Motor neuron (in vitro differentiated cells): ENCODE measurements around the gene ARL3. TPM values are rescaled to one million over a fixed set of nuclear protein-coding genes. Genes with fewer than 3 reads are reported as not detected.

Source experiments
- ATAC-seq, 8 experiments: fragments of 200-7000 bp; cut with Tn5 transposase; replicated peaks in 6 of 8; 2 replicates each; pipeline ENCODE4 v1.8.0; 2021; ENCODE audit warnings: mild to moderate bottlenecking in 8 of 8, moderate library complexity in 8 of 8
- H3K27ac ChIP-seq, 2 donors: fragments of 250-450 bp; sonication (Bioruptor Pico); 2 replicates each; pipeline ENCODE4 v1.9.0; 2021; ENCODE audit warnings: antibody characterized with exemption in 2 of 2, mild to moderate bottlenecking in 2 of 2, moderate library complexity in 1 of 2
- H3K4me1 ChIP-seq, 2 donors: fragments of 250-450 bp; sonication (Bioruptor Pico); replicated peaks in 1 of 2; 2 replicates each; pipeline ENCODE4 v1.6.1; 2021; ENCODE audit warnings: antibody characterized with exemption in 2 of 2, mild to moderate bottlenecking in 2 of 2, moderate library complexity in 1 of 2
- H3K4me3 ChIP-seq, 5 donors: fragments of 250-450 bp; sonication (Bioruptor Pico); 2 replicates each; pipeline ENCODE4 v1.9.0; 2021; ENCODE audit warnings: antibody characterized with exemption in 5 of 5, mild to moderate bottlenecking in 5 of 5, moderate library complexity in 4 of 5
- WGBS, 10 experiments: fragments of 450-650 bp; shearing (Covaris generic); methylation state at CpG; one replicate each; pipeline ENCODE4 v1.0.0; 2022; 5-methylcytosine and 5-hydroxymethylcytosine counted together
- in situ Hi-C, 9 experiments: fragments of 400-800 bp; cut with MboI; loops; one replicate each; pipeline ENCODE4 v1.15.0; 2021; ENCODE audit warnings: low sequenced_read_pairs in 9 of 9, low pct_unique_long_range_greater_than_20kb in 2 of 9; ENCODE audit not compliant: unreplicated experiment in 9 of 9
- total RNA-seq, 8 experiments: library from RNA; unstranded; fragments of 300-600 nt; gene quantifications; 2 replicates each; pipeline versions ENCODE4 v1.2.3 to v1.2.4, GENCODE V29; 2022

The ARL3 gene
- total RNA-seq, 8 experiments from 2014 or later: 4.9 to 29.8 (median 19.4) TPM

DNA sequence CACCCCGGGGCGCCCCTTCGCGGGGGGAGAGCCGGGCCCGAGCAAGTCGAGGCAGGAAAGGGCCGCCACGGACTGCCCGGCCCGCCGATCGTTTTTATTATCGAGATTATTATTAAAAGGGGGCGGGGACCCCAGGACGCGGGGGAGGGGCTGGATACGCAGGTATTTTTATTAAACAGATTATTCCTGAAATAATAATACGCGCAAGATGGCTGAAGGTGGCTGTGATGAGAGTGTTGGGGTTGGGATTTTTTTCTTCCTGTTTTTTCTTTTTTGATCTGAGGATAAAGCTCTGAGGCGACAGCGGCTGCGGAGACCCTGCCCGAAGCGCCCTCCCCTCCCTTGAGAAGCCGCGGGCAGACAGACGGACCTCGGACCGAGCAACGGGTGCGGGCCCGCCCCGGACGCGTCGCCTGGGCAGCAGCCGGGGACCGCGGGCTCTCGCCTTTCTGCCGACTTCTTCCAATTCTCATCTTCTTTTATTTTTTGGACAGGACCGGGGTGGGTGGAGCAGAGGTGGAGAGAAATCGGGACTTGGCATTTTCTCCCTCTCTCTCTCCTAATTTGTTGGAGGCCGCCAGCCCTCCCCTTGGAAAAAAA, 71.4 kb downstream of the ARL3 start:
- 0 to 2% (median 0%) methylated on average over 2 to 15 of the region's 45 CpGs; no CpG with 5 or more reads in 5 of the 10 experiments for WGBS, 10 experiments
- in situ Hi-C loops: no loop called here
- peak overlapping the region; percentile 91 to 95 for H3K27ac ChIP-seq
- H3K4me1 ChIP-seq: peaks cover 3 to 15% of the 10 kb centered on the region in 2 donors
- peak overlapping the region; percentile 51 to 68 (median 66) for H3K4me3 ChIP-seq
- ATAC-seq: peak in 4 of 8 experiments; percentile 0 to 21 (median 20)

DNA sequence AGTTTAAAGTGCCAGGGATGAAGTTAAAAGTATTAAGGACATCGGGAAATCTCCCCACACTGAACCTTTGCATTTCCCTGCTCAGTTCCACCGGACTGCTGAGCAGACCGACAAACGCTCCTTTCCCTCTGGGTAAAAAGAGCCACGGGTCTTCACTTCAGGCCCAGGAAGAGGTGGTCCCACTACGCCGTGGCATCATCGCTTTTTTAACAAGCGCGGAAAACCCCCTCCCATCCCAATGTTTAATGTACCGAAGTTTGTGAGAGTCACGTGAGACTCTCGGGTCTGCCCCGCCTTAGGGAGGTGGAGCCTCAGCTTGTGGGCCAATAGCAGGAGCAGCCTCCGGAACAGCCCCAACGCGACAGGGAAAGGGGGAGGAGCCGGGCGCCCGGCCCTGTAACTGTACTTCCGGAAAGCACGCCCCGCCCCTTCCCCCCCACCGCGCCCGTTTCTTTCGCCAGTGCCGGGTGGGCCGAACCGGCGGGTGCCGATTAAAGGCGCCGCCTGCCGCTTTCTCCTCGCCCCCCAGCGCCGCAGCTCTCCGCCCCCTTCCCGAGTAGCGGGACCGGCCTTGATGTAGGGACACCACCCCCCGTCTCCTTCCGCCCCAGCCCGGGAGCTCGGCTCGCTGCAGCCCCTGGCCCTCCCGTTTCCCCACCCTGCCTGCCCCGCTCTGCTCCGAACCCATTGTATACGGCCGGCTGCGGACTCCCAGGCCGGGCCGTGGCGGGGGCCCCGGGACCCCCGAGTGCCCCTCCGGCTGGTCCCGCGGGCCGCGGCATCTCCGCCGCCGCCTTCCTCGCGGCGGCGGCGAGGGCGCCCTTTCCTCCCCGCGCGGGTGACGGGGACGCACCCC, 72.1 kb downstream of the ARL3 start:
- in situ Hi-C loops: no loop called here
- peak; percentile 13 to 77 (median 68) for ATAC-seq
- peaks cover 0 to 7% of the 10 kb centered on the region in 2 donors for H3K4me1 ChIP-seq
- peak overlapping the region; percentile 91 to 95 for H3K27ac ChIP-seq
- WGBS, 10 experiments: 0 to 17% (median 2%) methylated on average over 1 to 12 of the region's 77 CpGs; no CpG with 5 or more reads in 5 of the 10 experiments
- H3K4me3 ChIP-seq: peak overlapping the region; percentile 51 to 68 (median 66)

DNA sequence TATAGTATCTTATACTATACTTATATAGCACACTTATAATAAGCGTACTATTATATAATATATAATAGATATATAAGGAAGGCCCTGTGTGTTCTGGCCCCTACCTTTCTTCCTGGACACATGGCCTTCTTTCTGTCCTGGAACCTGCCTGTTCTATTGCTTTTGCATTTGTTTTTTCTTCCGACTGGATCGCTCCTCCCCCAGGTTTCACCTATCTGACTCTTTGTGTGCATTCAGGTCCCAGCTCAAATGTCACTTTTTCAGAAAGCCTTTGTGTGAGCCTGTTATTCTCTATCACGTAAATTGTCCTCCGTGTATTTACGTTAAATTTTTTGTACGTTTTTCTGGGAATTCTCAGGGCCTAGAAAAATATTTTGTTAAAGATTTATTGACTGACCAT, 72.8 kb downstream of the ARL3 start:
- H3K4me3 ChIP-seq: peak overlapping the region; percentile 51 to 68 (median 66)
- peaks cover 0 to 3% of the 10 kb centered on the region in 2 donors for H3K4me1 ChIP-seq
- 6 to 51% (median 33%) methylated on average over 3 to 7 of the region's 7 CpGs for WGBS, 10 experiments
- H3K27ac ChIP-seq: peak overlapping the region; percentile 20 to 83
- no peak for ATAC-seq
- in situ Hi-C loops: no loop called here

DNA sequence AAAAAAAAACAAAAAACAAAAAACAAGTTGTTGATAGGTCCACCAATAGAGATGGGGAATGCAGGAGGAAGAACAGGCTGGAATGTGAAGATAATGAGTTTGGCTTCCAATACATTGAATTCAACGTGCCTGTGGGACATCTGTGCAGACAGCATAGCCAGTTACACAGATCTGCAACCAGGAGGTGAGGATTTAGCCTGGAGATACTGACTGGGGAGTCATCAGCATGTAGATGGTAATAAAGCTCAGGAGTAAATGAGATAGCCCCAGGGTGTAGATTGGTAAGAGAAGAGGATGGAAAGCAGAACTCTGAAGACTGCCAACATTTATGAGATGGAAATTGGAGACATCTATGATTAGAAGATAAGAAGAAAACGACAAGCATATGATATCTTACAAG, 74.7 kb downstream of the ARL3 start:
- ATAC-seq: peak in 1 of 8 experiments; percentile 4
- H3K27ac ChIP-seq: no peak overlapping the region
- H3K4me1 ChIP-seq: peaks cover 0 to 3% of the 10 kb centered on the region in 2 donors
- in situ Hi-C loops: no loop called here
- WGBS, 10 experiments: 0 to 86% (median 60%) methylated on average over 1 to 2 of the region's 2 CpGs; no CpG with 5 or more reads in 1 of the 10 experiments
- no peak overlapping the region for H3K4me3 ChIP-seq

DNA sequence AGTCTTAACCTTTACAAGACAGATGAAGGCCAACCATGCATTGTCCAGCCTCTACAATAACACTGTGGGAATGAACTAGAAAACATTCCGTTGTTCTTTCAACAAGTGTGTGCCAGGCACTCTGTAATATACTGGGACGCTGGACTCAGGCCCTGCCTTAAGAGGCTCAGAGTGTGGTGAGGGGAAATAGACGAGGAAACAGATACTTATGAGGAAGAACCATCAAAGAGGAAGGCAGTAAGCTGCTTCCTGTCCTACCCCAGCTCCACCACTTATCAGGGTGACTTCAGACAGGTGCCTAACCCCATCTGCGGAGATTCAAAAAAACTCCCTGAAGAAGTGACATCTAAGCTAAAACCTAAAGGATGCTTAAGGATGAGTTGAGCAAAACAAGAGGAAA, 78.8 kb downstream of the ARL3 start:
- Histone ChIP-seq H3K27ac (no peak overlapping the region), H3K4me1 (peaks cover 7 to 19% of the 10 kb centered on the region in 2 donors), H3K4me3 (no peak overlapping the region)
- in situ Hi-C loops: no loop called here
- WGBS, 10 experiments: 17 to 100% (median 78%) methylated on average over 1 to 4 of the region's 4 CpGs; no CpG with 5 or more reads in 2 of the 10 experiments
- ATAC-seq: no peak

DNA sequence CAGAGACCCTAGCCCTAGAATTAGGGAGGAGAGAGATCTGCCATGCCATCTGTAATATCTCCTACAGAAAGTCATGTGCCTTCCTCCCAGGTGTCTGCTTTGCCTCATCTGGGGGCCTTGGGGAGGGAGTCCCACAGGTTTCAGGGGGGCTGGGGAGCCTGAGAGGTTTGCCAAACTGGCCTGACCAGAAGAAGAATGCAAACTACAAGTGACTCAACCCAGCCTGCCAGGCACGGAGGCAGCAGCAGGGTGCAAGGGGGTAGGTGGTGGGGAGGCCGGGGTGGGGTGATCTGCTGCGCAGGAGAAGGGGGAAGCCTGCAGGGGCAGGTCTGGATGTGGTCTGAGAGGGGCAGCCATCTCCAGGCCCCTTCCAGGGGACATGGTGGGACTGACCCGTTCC, 79.5 kb downstream of the ARL3 start:
- in situ Hi-C loops: no loop called here
- Histone ChIP-seq H3K4me3 (no peak overlapping the region), H3K27ac (no peak overlapping the region), H3K4me1 (peaks cover 12 to 26% of the 10 kb centered on the region in 2 donors)
- WGBS, 10 experiments: no CpG with 5 or more reads among the region's 4 CpGs
- ATAC-seq: no peak

DNA sequence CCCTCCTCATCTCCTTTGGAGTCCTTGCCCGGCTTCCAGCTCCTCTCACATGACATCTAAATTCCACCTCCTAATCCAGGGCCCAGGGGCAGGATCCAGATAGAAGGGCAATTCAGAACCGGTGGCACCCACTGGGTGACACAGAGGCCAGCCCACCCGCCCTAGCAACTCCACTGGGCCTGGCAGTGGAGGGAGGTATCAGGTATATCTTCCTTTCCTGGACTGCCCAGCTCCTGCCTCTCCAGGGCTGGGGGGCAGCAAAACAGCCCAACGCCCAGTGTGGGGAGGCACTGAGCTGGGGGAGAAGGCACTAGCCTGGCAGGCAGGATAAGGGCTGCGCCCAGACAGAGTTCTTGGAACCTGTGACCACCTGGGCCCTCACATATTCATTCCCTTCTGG, 80.3 kb downstream of the ARL3 start:
- in situ Hi-C loops: no loop called here
- no peak for ATAC-seq
- no peak overlapping the region for H3K4me3 ChIP-seq
- WGBS, 10 experiments: 40 to 100% (median 82%) methylated on average over 1 to 2 of the region's 5 CpGs; no CpG with 5 or more reads in 7 of the 10 experiments
- no peak overlapping the region for H3K27ac ChIP-seq
- peaks cover 20 to 34% of the 10 kb centered on the region in 2 donors for H3K4me1 ChIP-seq

DNA sequence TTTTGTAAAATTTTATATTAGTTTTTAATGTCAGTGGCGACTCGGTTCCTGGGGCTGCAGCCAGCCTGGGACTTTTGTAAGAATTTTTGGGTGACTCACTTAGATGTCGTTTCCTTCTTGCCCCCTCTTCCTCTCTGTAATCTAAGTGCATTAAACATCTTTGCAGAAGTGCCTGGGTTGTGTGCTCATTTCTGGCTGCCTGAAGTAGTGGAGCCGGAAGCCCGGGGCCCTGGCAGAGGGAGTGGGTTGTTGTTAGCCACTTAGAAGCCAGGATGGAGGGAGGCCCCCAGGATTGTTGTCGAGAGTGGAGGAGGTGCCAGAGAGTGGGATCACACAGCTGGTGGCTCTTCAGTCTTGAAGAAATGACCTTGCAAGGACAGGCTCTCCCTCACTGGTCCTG, 80.9 kb downstream of the ARL3 start:
- in situ Hi-C loops: no loop called here
- Histone ChIP-seq H3K4me3 (no peak overlapping the region), H3K27ac (no peak overlapping the region), H3K4me1 (peaks cover 21 to 40% of the 10 kb centered on the region in 2 donors)
- 0 to 90% (median 64%) methylated on average over 2 to 6 of the region's 6 CpGs; no CpG with 5 or more reads in 5 of the 10 experiments for WGBS, 10 experiments
- ATAC-seq: peak in 2 of 8 experiments; percentile 4 to 5

DNA sequence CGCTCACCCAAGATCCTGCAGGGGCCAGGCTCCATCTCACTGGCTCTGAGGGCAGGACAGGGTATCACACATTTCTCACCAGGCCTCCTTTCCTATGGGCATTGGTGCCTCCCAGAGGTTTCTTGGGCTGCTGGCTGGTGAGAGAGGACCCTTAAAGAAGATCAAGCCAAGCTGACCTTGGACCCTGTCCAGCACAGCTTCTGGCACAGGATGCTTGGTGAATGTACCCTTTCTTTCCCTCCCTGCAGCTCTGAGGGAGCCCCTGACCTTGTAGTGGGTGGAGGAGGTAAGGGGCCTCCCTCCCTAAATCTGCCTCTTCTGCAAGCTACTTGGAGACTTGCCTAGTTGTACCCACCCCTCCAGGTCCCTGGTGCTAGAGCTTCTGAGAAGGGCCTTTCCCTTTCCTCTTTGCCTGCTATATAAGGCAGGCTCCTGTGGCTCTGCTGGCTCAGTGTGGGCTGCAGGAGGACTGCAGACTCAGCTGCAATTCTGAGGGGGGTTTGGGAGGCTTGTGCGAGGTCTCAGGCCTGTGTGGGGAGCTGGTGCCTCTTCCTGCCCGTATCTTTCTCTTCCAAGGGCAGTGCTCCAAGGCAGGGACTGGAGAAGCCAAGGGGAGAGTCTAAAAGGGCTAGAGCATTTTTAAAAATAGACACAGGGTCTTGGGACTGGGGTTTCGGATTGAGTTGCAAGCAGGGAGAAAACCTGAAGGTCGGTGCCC, 81.6 kb downstream of the ARL3 start:
- H3K4me3 ChIP-seq: no peak overlapping the region
- peaks cover 28 to 47% of the 10 kb centered on the region in 2 donors for H3K4me1 ChIP-seq
- ATAC-seq: no peak
- in situ Hi-C loops: no loop called here
- WGBS, 10 experiments: 0 to 100% (median 42%) methylated on average over 1 to 4 of the region's 5 CpGs; no CpG with 5 or more reads in 3 of the 10 experiments
- no peak overlapping the region for H3K27ac ChIP-seq

DNA sequence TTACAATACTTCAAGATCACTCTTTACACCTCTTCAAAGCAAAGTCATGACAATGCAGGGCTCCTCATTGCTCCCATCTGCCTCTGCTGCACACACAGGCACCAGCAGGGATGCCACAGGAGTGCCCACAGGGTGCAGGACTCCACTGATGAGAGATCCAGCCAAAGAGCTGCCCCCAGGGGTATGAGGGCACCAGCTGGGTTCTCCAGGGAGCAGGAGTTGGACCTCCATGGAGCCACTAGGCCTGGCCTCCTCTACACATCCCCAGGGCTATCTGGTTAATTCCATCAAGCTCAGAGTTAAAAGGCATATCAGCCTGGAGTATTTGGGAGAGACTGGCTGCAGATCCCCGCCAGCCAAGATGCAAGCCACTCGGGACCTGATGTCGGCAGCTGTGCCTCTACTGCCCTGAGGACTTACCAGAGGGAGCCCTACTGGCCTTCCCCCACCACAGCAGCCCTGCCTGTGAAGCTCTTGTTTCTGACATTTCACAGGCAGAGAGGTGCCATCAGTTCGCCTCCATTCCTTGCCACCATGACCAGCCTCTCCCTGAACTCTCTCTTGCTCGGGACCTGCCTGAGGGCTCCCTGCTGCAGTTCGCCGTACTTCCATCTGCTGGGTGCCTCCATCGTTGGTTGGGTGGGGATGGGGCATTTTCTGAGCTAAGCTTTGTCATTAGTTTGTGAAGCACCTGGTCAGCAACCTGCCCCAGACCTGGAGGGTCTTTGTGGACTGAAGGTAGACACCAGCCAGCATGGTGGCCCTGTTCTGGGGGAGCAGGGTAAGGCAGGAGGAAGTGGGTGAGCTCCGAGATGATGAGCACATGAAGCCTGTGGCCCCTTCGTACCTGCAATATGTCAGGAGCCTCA, 82.4 kb downstream of the ARL3 start:
- WGBS, 10 experiments: 80 to 100% (median 100%) methylated on average over 1 to 7 of the region's 10 CpGs; no CpG with 5 or more reads in 3 of the 10 experiments
- Histone ChIP-seq H3K4me1 (peaks cover 36 to 55% of the 10 kb centered on the region in 2 donors), H3K4me3 (no peak overlapping the region), H3K27ac (no peak overlapping the region)
- no peak for ATAC-seq
- in situ Hi-C loops: no loop called here

DNA sequence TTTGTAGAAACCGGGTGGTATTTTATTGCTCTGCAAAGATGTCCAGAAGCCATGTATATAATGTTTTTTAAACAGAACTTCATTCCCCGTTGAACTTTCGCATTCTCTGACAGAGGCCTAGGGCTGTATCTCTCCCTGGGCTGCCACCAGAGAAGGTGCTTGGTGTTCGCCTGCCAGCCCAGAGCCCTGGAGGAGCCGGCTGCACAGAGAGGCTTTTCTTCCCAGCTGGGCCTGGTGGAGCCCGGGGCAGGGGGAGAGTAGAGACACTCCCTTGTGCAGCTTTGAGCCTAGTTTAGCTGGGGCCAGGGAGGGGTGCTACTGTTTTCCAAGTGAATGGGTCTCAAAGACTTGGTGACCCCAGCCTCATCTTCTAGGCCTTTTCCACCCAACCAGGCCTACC, 83.5 kb downstream of the ARL3 start:
- Histone ChIP-seq H3K4me3 (no peak overlapping the region), H3K4me1 (peaks cover 43 to 61% of the 10 kb centered on the region in 2 donors), H3K27ac (no peak overlapping the region)
- ATAC-seq: peak in 1 of 8 experiments; percentile 7
- 60 to 100% (median 82%) methylated on average over 1 to 4 of the region's 6 CpGs; no CpG with 5 or more reads in 5 of the 10 experiments for WGBS, 10 experiments
- in situ Hi-C loops: no loop called here
